Stimulated activated CD4-positive, alpha-beta T cell treated with anti-CD3 and anti-CD28 coated beads, Interleukin-12 subunit alpha, Interleukin-12 subunit beta, amount 100 ng/mL, for 24 hours (primary cell): ENCODE measurements around the gene SLC34A1.

Experiments
- DNase-seq, 2 experiments: peaks; one replicate each; pipeline ENCODE4 v3.0.0-alpha.2; 2020; ENCODE audit warnings: low read depth in 2 of 2

SLC34A1 gene

DNA sequence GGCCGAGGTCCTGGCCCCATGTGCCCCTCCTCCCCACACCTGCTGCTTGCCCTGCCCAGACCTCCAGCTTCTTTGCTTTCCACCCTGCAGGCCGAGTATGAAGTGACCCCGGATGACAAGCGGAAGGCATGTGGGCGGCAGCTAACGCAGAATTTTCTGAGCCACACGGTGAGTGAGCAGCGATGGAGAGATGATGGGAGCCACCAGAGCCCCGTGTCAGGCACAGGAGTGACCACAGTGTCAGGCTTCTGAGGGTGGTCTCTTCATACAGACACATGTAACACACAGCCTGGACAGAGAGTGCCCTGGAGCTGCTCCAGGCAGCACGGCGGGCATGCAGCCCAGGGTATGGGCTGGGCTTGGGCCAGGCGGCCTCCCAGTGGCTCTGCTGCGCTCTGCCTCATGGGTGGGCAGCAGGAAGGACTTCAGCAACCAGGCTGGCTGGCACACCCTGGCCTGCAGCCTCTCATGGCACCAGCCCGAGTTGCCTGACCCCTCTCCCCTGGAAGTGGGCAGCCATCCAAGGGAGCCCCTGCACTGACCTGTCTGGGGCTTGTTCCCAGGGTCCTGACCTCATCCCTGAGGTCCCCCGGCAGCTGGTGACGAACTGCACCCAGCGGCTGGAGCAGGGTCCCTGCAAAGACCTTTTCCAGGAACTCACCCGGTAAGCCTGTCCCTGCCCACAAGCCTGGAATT is 48.1 kb downstream of the SLC34A1 start:
- no peak for DNase-seq

DNA sequence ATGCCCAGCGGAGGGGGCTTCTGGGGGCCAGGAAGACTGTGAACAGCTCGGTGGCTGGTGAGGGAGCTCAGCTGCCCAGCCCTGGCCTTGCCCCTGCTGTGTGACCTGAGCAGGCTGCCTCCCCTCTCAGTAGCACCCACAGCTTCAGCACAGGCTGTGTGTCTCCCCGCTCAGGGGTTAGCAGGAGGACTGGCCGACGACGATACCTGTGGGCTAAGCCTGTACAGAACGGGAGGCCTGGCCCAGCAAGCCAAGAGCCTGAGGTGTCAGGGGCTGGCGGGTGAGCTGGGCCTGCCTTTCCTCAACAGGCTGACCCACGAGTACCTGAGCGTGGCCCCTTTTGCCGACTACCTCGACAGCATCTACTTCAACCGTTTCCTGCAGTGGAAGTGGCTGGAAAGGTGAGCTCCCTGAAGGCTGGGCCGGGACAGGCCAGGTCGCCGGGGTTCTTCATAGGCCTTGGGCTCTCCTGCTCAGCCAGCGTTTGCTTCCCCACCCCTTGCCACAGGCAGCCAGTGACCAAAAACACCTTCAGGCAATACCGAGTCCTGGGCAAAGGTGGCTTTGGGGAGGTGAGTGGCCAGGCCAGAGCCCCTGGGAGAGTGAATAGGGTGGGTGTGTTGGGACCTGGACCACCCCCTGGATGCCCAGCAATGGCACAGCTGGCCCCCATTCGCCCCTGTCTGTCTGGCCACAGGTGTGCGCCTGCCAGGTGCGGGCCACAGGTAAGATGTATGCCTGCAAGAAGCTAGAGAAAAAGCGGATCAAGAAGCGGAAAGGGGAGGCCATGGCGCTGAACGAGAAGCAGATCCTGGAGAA is 48.8 kb downstream of the SLC34A1 start:
- DNase-seq = no peak

DNA sequence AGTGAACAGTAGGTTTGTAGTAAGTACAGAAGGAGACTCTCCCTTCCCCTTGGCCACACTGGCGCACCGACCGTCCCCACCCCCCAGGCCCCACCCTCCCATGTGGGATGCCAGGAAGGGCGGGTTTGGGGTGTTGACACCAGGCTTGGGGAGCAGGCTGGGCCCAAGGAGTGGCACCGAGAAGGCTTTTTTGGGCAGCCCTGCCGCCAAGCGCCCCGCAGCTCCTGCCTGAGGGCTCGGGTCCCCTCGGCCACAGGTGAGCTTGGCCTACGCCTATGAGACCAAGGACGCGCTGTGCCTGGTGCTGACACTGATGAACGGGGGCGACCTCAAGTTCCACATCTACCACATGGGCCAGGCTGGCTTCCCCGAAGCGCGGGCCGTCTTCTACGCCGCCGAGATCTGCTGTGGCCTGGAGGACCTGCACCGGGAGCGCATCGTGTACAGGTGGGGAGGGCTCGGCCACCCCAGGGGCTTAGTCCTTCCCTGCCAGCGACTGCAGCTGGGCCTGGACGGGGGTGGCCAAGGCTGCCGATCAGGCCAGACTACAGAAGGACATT is 49.5 kb downstream of the SLC34A1 start:
- no peak for DNase-seq

DNA sequence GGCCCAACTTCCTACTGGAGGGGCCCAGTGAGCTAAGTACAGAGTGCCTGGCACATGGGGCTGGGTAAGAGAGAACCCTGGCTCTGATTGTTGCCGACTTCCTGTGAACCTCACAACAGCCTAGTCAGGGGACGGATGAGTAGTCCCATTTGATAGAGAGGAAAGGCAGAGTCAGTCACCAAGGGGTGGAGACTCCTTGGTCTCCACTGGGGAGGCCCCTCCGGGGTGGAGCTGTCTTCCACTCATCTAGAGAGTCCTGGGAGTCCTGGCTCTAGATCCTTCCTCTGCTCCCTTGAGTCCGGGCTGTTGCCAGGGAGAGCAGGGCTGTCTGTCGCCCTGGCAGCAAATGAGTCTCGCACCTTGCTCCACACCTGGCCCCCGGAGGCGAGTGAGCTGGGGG is 50.2 kb downstream of the SLC34A1 start:
- DNase-seq = peak in 1 of 2 experiments; percentile 61

DNA sequence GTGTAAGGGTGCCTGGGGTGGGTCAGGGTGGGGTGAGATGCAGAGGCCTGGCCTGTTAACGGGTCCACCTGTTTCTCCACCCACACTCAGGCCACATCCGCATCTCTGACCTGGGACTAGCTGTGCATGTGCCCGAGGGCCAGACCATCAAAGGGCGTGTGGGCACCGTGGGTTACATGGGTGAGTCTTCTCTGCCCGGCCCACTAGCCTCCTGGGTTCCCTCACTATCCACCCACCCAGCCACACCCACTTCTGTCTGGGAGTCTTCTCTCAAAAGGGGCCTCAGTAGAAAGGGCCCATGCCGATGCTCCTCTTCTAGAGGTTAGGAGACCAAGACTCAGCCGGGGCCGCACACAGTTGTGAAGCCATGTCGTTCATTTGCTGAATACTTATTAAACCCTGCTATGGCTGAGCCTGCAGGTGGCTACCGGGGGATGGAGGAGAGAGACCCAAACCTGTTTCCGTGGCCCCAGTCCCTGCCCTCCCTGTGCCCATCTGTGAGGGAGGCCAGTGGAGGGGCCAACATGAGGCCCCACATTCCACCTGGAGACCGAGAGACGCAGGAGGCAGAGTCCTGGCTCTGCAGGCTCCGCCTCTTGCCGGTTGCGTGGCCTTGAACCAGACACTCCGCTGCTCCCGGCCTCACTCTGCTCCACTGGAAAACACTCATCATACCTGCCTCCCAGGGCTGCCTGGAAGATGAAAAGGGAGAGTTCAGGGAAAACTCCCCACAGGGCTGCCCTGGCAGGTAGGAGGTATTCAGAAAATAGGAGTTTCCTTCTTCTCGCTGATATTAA is 50.9 kb downstream of the SLC34A1 start:
- DNase-seq = no peak

DNA sequence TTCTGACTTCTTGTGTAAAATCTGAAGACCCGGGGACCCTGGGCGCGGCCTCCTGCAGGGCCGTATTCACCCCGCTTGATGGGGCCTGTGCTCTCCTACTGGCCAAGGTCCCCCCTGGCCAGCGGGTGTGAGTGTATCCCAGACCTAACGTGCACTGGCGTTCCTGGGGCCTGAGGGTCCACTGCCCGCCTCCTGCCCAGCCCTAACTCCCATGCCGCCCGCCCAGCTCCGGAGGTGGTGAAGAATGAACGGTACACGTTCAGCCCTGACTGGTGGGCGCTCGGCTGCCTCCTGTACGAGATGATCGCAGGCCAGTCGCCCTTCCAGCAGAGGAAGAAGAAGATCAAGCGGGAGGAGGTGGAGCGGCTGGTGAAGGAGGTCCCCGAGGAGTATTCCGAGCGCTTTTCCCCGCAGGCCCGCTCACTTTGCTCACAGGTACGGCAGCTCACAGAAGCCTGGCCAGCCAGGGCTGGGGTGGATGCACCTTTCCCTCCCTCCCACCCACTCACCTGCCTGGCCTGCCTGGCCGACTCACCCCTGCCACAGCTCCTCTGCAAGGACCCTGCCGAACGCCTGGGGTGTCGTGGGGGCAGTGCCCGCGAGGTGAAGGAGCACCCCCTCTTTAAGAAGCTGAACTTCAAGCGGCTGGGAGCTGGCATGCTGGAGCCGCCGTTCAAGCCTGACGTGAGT is 51.8 kb downstream of the SLC34A1 start:
- DNase-seq = no peak

DNA sequence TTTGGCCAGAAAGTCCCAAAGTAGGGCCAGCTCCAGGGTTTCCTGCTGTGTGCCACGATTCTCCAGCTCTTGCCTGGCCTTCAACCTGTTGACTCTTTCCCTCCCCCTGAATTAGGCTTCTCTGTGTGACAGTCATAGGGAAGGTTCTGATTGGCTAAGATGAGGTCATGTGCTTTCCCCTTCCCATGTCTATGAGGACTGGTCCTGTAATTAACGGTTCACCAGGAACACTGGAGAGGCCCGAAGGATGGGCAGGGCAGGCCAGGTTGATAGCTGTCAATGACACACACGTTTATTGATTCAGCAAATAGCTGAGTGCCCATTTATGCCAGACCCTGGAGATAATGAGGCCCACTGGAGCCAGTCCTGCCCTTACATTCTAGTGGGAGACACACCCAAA is 53.4 kb downstream of the SLC34A1 start:
- no peak for DNase-seq

DNA sequence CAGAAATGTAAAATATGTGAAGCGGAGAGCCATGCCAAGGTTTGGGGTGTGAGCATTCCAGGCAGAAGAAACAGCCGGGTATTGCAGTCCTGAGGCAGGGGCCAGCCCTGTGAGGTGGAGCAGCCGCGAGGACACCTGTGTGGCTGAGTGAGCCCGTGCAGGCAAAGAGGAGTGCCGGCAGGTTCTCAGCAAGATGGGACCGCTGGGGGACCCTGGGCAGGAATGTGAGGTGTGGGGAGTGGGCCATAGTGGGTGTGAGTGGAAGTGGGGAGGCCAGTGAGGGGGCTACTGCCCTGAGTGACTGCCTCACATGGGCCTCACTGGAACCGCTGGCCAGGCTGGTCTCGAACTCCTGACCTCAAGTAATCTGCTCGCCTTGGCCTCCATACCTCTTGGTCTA is 54.2 kb downstream of the SLC34A1 start:
- no peak for DNase-seq

DNA sequence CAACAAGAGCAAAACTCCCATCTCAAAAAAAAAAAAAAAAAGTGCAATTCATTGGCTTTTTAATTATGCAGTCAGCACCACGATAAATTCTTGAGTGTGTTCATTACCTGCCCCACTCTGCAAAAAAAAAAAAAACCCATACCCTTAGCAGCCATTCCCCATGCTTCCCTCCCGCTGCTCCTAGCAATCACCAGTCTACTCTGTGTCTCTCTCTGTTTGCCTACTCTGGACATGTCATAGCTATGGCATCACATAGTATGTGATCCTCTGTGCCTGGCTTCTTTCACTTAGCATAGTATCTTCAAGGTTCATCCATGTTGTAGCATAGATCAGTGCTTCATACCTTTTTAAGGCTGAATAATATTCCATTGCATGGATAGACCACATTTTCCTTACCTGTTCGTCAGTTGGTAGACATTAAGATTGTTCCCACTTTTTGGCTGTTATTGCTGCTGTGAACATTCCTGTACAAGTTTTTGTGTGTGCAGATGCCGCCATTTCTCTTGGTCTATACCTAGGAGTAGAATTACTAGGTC is 55.4 kb downstream of the SLC34A1 start:
- DNase-seq = no peak

DNA sequence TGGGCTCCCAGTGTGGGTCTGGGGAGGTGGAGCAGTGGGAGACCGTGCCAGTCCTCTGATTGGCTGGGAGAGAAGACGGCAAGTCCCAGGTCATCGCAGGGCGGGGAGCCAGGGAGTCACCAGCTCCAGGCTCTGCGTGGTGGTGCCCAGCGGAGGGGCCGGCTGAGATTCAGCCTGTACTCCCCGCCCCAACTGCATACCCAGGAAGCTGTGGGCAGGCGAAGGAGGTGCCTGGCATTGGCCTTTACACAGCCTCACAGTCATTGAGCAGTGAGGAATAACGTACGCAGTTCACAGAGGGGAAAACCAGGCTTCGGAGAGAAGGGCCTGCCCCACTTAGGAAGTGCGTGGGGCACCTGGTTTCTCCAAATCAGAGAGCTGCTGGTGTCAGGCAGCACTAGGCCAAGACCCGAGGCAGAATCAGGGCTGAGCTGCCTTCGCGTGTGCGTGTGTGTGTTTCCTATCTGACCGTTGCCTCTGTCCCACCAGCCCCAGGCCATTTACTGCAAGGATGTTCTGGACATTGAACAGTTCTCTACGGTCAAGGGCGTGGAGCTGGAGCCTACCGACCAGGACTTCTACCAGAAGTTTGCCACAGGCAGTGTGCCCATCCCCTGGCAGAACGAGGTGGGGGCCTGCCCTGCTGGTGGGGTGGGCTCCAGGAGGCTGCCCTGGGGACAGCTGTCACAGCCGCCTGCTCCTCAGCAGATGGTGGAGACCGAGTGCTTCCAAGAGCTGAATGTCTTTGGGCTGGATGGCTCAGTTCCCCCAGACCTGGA is 56.2 kb downstream of the SLC34A1 start:
- DNase-seq = no peak

DNA sequence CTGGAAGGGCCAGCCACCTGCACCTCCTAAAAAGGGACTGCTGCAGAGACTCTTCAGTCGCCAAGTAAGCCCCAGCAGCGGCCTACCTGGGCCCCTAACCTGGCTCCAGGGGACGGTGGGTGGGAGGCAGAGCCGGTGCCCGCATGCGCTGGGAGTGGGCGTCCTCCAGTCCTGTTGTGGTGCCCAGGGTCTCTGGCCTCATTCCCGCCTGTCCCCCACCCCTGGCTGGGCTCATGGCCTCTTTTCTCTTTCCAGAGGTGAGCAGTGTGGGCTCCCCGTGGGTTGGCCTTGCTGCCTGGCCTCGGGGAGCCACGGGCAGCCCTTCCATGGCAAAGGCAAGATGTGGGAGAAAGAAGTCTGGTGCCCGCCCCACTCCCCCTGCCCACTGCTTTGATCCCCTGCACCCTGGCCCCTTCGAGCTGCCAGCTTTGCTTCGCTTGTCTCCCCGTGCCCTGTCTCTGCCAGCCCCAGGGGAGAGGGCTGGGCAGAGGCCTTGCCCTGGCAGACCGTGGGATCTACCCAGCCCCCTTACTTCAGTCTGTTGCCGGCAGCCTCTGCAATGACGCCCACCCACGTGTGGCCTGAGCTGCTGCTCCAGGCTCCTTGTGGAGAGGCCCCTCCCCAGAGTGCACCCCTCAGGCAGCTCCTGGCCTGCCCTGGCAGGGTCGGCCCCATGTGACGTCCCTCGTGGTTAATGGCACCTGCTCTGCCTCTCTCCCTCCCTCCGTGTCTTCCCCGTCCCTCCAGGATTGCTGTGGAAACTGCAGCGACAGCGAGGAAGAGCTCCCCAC is 57.0 kb downstream of the SLC34A1 start:
- DNase-seq = no peak

DNA sequence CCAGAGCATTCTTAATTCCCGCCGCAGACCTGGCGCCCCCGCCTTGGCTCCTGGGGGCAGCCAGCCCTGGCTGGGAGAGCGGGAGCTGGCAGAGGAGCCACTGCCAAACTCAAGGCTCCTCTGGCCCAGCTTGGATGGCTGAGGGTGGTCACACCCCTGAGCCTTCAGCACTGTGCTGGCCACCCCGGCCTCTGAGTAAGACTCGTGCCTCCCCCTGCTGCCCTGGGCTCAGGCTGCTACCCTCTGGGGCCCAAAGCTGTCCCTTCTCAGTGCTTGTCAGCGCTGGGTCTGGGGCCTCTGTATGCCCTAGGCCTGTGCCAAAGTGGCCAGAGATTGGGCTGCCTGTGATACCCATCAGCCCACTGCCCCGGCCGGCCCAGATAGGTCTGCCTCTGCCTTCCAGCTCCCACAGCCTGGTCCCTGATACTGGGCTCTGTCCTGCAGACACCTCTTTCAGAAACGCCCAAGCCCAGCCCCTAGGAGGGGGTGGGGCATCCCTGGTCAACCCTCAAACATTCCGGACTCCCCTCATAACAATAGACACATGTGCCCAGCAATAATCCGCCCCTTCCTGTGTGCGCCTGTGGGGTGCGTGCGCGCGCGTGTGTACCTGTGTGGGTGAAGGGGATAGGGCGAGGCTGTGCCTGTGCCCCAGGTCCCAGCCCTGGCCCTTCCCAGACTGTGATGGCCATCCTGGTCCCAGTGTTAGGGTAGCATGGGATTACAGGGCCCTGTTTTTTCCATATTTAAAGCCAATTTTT is 58.0 kb downstream of the SLC34A1 start:
- no peak for DNase-seq

DNA sequence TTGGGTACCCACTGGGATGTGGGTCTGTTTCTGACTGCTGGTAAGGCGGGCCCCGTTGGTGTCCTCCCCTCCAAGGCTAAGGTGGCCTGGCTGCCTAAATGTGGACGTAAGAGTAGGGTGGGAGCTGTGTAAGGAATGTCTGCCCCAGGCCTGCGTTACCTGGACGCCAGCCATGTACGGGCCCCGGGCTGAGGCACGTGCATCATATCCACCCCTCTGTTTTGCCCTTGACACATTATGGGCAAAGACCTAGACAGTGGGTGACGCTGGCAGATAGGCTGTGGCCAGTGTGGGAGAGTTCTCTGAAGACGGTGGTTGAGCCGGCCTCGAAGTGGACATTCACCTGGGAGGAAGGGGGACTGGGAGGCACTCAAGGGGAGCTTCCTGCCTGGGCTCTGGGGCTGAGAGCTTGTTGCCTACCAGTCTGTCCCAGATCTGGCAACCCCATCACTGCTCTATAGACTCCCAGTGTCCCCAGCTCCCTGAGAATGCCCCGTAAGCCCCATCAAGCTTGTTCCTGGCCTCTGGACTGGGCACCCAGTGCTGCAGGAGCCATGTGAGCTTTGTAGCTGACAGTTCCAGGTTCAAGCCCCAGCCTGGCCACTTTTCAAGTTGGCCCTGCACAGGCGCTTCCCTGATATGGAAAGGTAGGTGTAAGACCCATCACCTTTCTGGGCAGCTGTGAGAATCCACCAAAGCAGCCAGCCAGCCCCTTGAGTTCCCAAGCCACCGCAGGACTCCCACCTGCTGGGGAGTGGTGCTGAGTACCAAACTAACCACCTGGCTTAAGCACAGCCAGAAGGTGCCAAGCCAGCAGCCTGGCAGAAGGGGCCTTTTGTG is 59.1 kb downstream of the SLC34A1 start:
- DNase-seq = no peak

DNA sequence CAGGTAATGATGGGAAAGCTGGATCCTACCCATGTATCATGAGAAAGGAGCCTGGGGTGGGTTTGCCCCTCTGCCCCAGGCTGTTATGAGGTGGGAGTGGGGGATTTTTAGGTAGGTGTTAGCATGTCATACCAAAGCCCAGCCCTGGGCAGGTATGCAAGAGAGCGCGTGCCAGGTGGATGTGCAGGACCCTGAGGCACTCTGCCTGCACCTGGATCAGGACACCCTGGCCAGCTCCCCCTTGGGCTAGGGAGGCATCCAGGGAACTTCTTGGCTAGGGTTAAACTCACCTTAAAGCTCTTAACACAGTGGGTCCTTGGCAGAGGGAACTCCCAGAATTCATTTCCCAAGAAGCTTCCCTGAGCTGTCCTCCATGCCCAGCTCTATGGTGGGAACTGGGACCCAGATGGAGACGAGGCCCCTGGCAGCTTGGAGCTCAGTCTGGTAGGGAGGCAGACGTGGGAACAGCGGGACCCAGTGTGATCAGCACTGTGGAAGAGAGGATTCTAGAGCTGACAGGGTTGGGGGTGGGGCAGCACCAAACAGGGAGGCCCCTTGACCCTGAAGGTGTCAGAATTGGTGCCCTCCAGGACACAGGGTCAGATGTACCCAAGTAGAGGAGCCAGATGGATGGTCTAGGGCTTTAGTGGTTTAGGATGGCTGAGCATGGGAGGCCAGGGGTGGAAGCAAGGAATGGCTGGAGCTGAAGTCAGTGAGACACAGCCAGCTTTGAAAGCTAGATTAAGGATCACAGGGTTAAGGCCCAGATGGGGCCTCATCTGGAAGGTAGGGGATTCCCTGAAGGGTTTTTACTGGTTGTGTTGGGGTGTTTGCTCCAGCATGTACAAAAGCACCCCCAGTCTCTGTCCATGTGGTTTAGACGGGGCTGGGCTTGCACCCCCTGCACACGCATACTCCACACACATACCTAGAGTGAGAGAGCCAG is 60.1 kb downstream of the SLC34A1 start:
- DNase-seq = no peak

DNA sequence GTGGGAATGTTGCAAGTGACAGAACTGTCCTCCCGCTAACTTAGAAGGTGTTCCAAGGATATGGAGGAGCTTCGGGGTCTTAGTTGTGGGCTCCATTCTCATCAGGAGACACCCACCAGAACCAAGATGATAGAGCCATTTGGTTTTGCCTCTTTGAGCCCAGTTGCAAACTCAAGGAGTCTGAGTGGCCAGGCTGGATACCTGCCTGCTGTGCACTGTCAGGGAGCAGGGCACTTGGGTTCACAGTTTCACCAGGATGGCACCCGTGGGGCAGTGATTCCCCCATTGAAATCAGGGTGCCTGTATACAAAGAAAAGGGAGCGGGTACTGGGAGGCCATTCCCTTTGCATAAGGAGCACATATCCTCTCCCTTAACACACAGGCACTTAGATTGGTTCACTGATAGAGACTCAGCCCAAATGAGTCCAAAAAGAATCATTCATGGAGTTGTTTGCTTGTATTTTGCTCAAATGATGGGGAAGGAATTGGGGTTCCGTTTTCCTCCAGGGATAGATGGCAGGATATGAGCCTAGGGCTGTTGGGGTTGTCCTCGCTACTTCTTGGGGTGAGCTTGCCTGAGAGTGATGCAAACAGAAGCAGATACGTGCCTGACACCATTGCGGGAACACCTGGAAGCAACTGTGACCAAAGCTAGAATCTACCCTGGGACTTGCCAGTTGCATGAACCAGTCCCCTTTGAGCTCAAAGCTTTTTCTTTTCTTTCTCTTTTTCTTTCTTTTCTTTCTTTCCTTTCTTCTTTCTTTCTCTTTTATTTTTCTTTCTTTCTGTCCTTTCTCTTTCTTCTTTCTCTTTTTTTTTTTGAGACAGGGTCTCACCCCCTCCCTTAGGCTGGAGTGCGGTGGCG is 61.0 kb downstream of the SLC34A1 start:
- no peak for DNase-seq

DNA sequence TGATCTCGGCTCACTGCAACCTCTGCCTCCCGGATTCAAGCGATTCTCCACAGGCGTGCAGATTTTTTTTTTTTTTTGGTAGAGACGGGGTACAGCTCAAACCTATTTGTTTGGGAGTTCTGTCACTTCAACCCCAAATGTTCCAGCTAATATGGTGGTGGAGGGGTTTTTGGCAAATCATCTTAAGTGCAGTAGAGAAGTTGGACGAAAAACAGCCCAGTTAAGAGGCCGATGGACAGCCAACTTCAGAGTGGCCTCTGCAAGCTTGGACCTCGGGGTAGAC is 61.6 kb downstream of the SLC34A1 start:
- DNase-seq = no peak
